ENCODE measurements around the gene SPTBN1.

The SPTBN1 gene

GRCh38 chr2:54650612-54651011, 194.5 kb downstream of the SPTBN1 start:
- no peaks in the 10 kb centered on the region for H3K27me3 ChIP-seq (ENCODE audit: insufficient read depth, low read length)
- no peaks in the 10 kb centered on the region for H3K4me1 ChIP-seq (ENCODE audit: insufficient read depth, low read length)
- H3K27ac ChIP-seq (ENCODE audit: low read depth, low read length), result no peak overlapping the region
- no peaks in the 10 kb centered on the region for H3K9me3 ChIP-seq (ENCODE audit: insufficient read depth, low read depth, low read length)
- peaks cover 100% of the 10 kb centered on the region for H3K36me3 ChIP-seq (ENCODE audit: insufficient read depth, low read length)
- H3K9ac ChIP-seq (ENCODE audit: low read depth, low read length), result no peak overlapping the region
- H3K4me3 ChIP-seq (ENCODE audit: low read length), result no peak overlapping the region
- 97% methylated on average over 2 of the region's 2 CpGs for WGBS

GRCh38 chr2:54651291-54651690, 195.2 kb downstream of the SPTBN1 start:
- Histone ChIP-seq H3K9me3 (ENCODE audit: insufficient read depth, low read depth, low read length) (no peaks in the 10 kb centered on the region), H3K9ac (ENCODE audit: low read depth, low read length) (no peak overlapping the region)
- 84% methylated on average over 5 of the region's 5 CpGs for WGBS

DNA sequence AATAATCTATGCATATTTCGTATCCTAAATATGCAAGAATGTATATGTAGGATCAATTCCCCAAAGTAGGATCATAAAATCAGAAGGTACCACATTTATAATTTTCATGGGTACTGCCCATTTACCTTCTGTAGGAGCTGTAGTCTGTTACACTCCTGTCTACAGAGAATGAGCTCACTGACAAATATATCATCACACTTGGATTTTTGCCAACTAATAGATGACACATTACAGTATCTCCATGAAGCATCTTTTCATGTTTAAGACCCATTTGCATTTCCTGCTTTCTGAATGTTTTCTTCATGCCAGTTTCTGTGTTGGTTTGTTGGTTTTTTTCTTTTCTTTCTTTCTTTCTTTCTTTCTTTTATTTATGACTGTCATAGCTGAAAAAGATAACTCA, 196.4 kb downstream of the SPTBN1 start:
- WGBS, result no CpG with 5 or more reads among the region's 1 CpG
- H3K9ac ChIP-seq (ENCODE audit: low read depth, low read length), result no peak overlapping the region
- H3K4me3 ChIP-seq (ENCODE audit: low read length), result no peak overlapping the region
- H3K9me3 ChIP-seq (ENCODE audit: insufficient read depth, low read depth, low read length), result no peaks in the 10 kb centered on the region
- peaks cover 100% of the 10 kb centered on the region for H3K36me3 ChIP-seq (ENCODE audit: insufficient read depth, low read length)
- H3K27ac ChIP-seq (ENCODE audit: low read depth, low read length), result no peak overlapping the region
- H3K27me3 ChIP-seq (ENCODE audit: insufficient read depth, low read length), result no peaks in the 10 kb centered on the region
- no peaks in the 10 kb centered on the region for H3K4me1 ChIP-seq (ENCODE audit: insufficient read depth, low read length)

More at GRCh38 chr2:54651291-54651690, 195.2 kb downstream of the SPTBN1 start:
- H3K4me1 ChIP-seq (ENCODE audit: insufficient read depth, low read length), result no peaks in the 10 kb centered on the region
- no peak overlapping the region for H3K4me3 ChIP-seq (ENCODE audit: low read length)
- H3K36me3 ChIP-seq (ENCODE audit: insufficient read depth, low read length), result peaks cover 100% of the 10 kb centered on the region
- H3K27ac ChIP-seq (ENCODE audit: low read depth, low read length), result no peak overlapping the region
- no peaks in the 10 kb centered on the region for H3K27me3 ChIP-seq (ENCODE audit: insufficient read depth, low read length)

DNA sequence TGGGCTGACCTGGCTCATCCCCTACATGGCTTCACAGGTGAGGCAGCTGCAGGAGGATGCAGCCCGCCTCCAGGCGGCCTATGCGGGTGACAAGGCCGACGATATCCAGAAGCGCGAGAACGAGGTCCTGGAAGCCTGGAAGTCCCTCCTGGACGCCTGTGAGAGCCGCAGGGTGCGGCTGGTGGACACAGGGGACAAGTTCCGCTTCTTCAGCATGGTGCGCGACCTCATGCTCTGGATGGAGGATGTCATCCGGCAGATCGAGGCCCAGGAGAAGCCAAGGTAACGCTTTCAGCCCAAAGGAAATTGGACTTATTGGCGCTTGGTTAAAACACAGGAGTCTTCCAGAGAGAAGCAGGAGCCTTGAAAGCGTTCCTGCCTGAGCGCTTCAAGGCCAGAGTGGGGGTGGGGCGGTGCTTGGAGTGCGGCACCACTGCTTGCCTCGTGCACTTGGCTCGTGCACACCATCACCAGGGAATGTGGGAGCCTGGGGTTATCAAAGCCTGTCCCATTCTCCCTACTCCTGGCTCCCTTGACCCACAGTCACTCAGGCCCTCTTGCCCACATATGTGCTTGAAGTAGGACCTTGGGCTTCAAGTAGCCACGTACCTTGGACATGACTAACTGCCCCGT, 197.6 kb downstream of the SPTBN1 start:
- Histone ChIP-seq H3K27ac (ENCODE audit: low read depth, low read length) (no peak overlapping the region), H3K4me3 (ENCODE audit: low read length) (no peak overlapping the region), H3K27me3 (ENCODE audit: insufficient read depth, low read length) (no peaks in the 10 kb centered on the region), H3K36me3 (ENCODE audit: insufficient read depth, low read length) (peaks cover 100% of the 10 kb centered on the region), H3K9ac (ENCODE audit: low read depth, low read length) (no peak overlapping the region), H3K9me3 (ENCODE audit: insufficient read depth, low read depth, low read length) (no peaks in the 10 kb centered on the region), H3K4me1 (ENCODE audit: insufficient read depth, low read length) (no peaks in the 10 kb centered on the region)
- WGBS, result 97% methylated on average over 26 of the region's 26 CpGs

- Histone ChIP-seq H3K27ac (ENCODE audit: low read depth, low read length) (no peak overlapping the region), H3K36me3 (ENCODE audit: insufficient read depth, low read length) (peaks cover 100% of the 10 kb centered on the region), H3K9me3 (ENCODE audit: insufficient read depth, low read depth, low read length) (no peaks in the 10 kb centered on the region), H3K4me3 (ENCODE audit: low read length) (no peak overlapping the region), H3K9ac (ENCODE audit: low read depth, low read length) (no peak overlapping the region), H3K27me3 (ENCODE audit: insufficient read depth, low read length) (no peaks in the 10 kb centered on the region), H3K4me1 (ENCODE audit: insufficient read depth, low read length) (no peaks in the 10 kb centered on the region)
- WGBS, result 95% methylated on average over 14 of the region's 14 CpGs
Measured at GRCh38 chr2:54655046-54655809, 199.1 kb downstream of the SPTBN1 start.

DNA sequence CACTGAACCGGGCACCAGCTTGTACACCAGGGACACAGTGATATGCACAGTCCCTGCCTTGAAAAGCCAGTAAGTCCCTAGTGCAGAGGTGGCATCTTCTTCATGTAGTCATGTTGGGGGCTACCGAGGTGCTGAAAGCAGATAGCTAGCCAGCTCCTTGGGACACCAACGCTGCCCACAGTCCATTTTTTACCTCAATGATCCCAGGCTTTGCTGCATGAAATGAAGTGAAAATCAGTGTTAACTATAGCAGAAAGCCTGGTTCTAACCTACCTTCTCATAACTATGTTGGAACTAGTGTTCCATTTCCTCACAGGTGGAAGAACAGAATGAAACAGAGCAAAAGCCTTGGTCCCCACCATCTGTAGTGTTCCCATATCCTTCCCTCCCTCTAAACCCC, 200.7 kb downstream of the SPTBN1 start:
- H3K9ac ChIP-seq (ENCODE audit: low read depth, low read length), result no peak overlapping the region
- no peaks in the 10 kb centered on the region for H3K9me3 ChIP-seq (ENCODE audit: insufficient read depth, low read depth, low read length)
- H3K4me1 ChIP-seq (ENCODE audit: insufficient read depth, low read length), result no peaks in the 10 kb centered on the region
- WGBS, result 100% methylated on average over 3 of the region's 3 CpGs
- H3K27me3 ChIP-seq (ENCODE audit: insufficient read depth, low read length), result no peaks in the 10 kb centered on the region
- H3K36me3 ChIP-seq (ENCODE audit: insufficient read depth, low read length), result peaks cover 100% of the 10 kb centered on the region
- H3K4me3 ChIP-seq (ENCODE audit: low read length), result no peak overlapping the region
- no peak overlapping the region for H3K27ac ChIP-seq (ENCODE audit: low read depth, low read length)

GRCh38 chr2:54657664-54658083, 201.5 kb downstream of the SPTBN1 start:
- H3K27me3 ChIP-seq (ENCODE audit: insufficient read depth, low read length), result no peaks in the 10 kb centered on the region
- no peak overlapping the region for H3K4me3 ChIP-seq (ENCODE audit: low read length)
- no peaks in the 10 kb centered on the region for H3K4me1 ChIP-seq (ENCODE audit: insufficient read depth, low read length)
- peaks cover 100% of the 10 kb centered on the region for H3K36me3 ChIP-seq (ENCODE audit: insufficient read depth, low read length)
- 93% methylated on average over 12 of the region's 12 CpGs for WGBS
- no peak overlapping the region for H3K9ac ChIP-seq (ENCODE audit: low read depth, low read length)
- H3K9me3 ChIP-seq (ENCODE audit: insufficient read depth, low read depth, low read length), result no peaks in the 10 kb centered on the region
- no peak overlapping the region for H3K27ac ChIP-seq (ENCODE audit: low read depth, low read length)

GRCh38 chr2:54658564-54659071, 202.5 kb downstream of the SPTBN1 start:
- 95% methylated on average over 1 of the region's 1 CpG for WGBS
- no peaks in the 10 kb centered on the region for H3K9me3 ChIP-seq (ENCODE audit: insufficient read depth, low read depth, low read length)
- peaks cover 100% of the 10 kb centered on the region for H3K36me3 ChIP-seq (ENCODE audit: insufficient read depth, low read length)
- H3K4me1 ChIP-seq (ENCODE audit: insufficient read depth, low read length), result no peaks in the 10 kb centered on the region
- no peak overlapping the region for H3K9ac ChIP-seq (ENCODE audit: low read depth, low read length)
- H3K27me3 ChIP-seq (ENCODE audit: insufficient read depth, low read length), result no peaks in the 10 kb centered on the region
- no peak overlapping the region for H3K4me3 ChIP-seq (ENCODE audit: low read length)
- H3K27ac ChIP-seq (ENCODE audit: low read depth, low read length), result no peak overlapping the region

DNA sequence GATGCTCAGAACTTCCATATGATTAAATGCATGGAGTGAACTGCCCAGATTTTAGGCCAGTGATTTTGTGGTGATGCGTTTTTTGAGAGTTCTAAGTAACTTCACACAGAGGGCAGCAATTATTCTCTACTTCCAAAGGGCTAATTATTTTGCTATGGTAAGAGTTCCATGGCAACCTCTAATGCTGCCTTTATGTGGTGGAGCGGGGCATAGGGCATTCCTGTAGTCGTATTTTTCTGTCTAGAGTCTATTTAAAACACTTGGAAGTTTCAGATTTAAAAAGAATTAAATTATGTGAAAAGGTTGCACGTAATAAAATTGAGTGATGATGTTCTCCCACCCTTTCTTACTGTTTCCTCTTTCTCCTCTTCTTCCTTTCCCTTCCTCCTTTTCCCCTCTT, 203.4 kb downstream of the SPTBN1 start:
- Histone ChIP-seq H3K9ac (ENCODE audit: low read depth, low read length) (no peak overlapping the region), H3K36me3 (ENCODE audit: insufficient read depth, low read length) (peaks cover 100% of the 10 kb centered on the region)

GRCh38 chr2:54660752-54661151, 204.6 kb downstream of the SPTBN1 start:
- Histone ChIP-seq H3K9me3 (ENCODE audit: insufficient read depth, low read depth, low read length) (no peaks in the 10 kb centered on the region), H3K27ac (ENCODE audit: low read depth, low read length) (no peak overlapping the region), H3K4me3 (ENCODE audit: low read length) (no peak overlapping the region), H3K4me1 (ENCODE audit: insufficient read depth, low read length) (peaks cover 3% of the 10 kb centered on the region), H3K36me3 (ENCODE audit: insufficient read depth, low read length) (peaks cover 98% of the 10 kb centered on the region), H3K27me3 (ENCODE audit: insufficient read depth, low read length) (no peaks in the 10 kb centered on the region), H3K9ac (ENCODE audit: low read depth, low read length) (no peak overlapping the region)
- 96% methylated on average over 12 of the region's 12 CpGs for WGBS

More for the DNA sequence above, 203.4 kb downstream of the SPTBN1 start:
- 95% methylated on average over 4 of the region's 4 CpGs for WGBS
- Histone ChIP-seq H3K9me3 (ENCODE audit: insufficient read depth, low read depth, low read length) (no peaks in the 10 kb centered on the region), H3K27ac (ENCODE audit: low read depth, low read length) (no peak overlapping the region), H3K4me1 (ENCODE audit: insufficient read depth, low read length) (no peaks in the 10 kb centered on the region), H3K27me3 (ENCODE audit: insufficient read depth, low read length) (no peaks in the 10 kb centered on the region), H3K4me3 (ENCODE audit: low read length) (no peak overlapping the region)

DNA sequence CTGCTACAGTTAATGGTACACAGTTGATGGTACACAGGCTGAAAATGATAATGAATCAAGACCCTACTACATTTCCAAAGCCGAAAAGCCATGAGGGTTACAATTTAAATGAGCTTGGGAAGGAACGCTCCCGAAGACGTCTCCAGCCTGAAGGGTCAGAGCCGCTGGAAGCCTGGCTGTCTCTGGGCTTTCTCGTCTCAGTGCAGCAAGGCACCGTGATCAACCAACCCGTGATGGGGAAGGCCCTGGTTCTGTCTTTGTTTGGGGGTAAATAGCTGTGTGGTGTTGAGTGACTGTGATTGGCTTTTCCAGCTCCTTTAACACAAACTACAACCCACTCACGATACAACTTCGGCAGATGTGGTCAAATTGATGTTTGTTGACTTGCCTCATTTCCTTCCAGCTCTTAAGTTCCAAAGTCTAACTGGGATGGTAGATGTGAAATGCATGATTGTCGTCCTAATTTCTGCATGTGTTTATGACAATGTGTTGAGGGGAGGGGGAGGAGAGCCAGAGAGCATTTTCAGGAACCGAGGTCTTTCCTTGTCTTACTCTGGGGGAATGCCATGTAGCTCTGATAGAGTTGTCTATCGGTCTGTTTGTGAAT, 207.4 kb downstream of the SPTBN1 start:
- Histone ChIP-seq H3K9ac (ENCODE audit: low read depth, low read length) (no peak overlapping the region), H3K4me3 (ENCODE audit: low read length) (no peak overlapping the region), H3K27ac (ENCODE audit: low read depth, low read length) (no peak overlapping the region), H3K9me3 (ENCODE audit: insufficient read depth, low read depth, low read length) (no peaks in the 10 kb centered on the region), H3K27me3 (ENCODE audit: insufficient read depth, low read length) (no peaks in the 10 kb centered on the region), H3K4me1 (ENCODE audit: insufficient read depth, low read length) (peaks cover 5% of the 10 kb centered on the region), H3K36me3 (ENCODE audit: insufficient read depth, low read length) (peaks cover 99% of the 10 kb centered on the region)
- WGBS, result 96% methylated on average over 13 of the region's 13 CpGs

Measured in HUES64 (cell line).